ENCODE results near the gene AP1G1.

DNA sequence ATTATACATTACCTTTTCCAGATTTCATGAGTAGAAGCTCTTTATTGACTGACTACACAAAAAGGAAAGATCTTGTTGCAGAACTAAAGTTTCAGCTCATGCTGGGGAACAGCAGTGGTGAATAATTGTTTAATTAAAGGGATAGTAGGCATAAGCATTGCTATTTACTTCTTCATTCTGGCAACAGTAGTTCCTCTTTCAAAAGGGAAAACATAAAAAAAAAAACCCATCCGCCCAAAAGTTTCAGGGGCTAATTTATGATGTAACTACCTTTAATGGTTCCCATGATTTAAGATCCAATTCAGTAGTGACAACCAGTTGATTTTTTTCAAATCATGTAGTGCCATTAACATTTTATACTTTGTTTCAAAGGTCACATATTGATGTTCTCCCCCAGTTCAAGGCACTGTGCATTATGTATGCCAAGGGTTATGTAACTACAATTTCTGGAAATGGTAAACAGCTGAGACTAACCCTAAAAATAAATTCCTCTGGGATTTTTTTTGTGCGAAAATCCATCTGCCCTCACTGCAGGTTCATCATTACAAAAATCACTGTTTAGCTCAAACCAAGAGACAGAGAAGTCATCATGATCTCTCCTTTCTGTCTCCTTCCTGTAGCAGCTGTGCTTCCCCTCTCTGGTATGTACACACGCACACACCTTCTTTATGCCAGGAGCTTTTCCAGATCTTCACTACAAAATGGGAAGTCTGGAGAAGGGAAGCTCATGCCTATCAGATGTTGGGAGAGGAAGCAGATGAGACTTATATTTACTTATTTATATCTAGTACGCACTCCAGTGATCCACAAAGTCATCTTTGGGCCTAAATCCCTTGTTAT lies 81.9 kb downstream of the AP1G1 start:
- TF ChIP-seq, protein P1, sequence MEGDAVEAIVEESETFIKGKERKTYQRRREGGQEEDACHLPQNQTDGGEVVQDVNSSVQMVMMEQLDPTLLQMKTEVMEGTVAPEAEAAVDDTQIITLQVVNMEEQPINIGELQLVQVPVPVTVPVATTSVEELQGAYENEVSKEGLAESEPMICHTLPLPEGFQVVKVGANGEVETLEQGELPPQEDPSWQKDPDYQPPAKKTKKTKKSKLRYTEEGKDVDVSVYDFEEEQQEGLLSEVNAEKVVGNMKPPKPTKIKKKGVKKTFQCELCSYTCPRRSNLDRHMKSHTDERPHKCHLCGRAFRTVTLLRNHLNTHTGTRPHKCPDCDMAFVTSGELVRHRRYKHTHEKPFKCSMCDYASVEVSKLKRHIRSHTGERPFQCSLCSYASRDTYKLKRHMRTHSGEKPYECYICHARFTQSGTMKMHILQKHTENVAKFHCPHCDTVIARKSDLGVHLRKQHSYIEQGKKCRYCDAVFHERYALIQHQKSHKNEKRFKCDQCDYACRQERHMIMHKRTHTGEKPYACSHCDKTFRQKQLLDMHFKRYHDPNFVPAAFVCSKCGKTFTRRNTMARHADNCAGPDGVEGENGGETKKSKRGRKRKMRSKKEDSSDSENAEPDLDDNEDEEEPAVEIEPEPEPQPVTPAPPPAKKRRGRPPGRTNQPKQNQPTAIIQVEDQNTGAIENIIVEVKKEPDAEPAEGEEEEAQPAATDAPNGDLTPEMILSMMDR (IDR thresholded peaks at IDR 0.05; ENCODE audit: insufficient read depth, low read length, poor library complexity, severe bottlenecking), result no peak
- no peak for TF ChIP-seq EZH2phosphoT487 (conservative IDR thresholded peaks at IDR 0.05; ENCODE audit: low read length)

All from SU-DHL-6 (cell line).